HG02973 (cell line): ENCODE results near the gene DNAAF6.
A peak's percentile ranks its signal among the peaks of the same experiment; 100 is the strongest.
"Not testable (repeated sequence)": the region's sequence is repeated elsewhere in the genome, so short reads cannot be mapped to it uniquely, and the experiment has no call there.

ENCODE experiments used
- ATAC-seq: cut with Tn5 transposase; IDR thresholded peaks from one replicate; pipeline ENCODE4 v1.9.1; 2021; ENCODE audit warnings: moderate library complexity; ENCODE audit not compliant: unreplicated experiment

The DNAAF6 gene

GRCh38 chrX:107205770-107206696 lies at the start of gene DNAAF6, which contains the start of gene NUP62CL:
Gene DNAAF6, plus strand, starts transcription at chrX:107206611. Its CDS starts 6,265 bp downstream, at chrX:107212876.
Gene NUP62CL, minus strand, starts transcription at chrX:107206433. Its CDS starts 31,287 bp downstream, at chrX:107175146.
- peak; percentile 85 for ATAC-seq

GRCh38 chrX:107157618-107158017 lies 48.8 kb upstream of the DNAAF6 start:
- ATAC-seq = not testable (repeated sequence)

GRCh38 chrX:107167163-107167921 lies 39.1 kb upstream of the DNAAF6 start:
- no peak for ATAC-seq

GRCh38 chrX:107168257-107168656 lies 38.2 kb upstream of the DNAAF6 start:
- ATAC-seq = no peak

GRCh38 chrX:107168712-107169111 lies 37.7 kb upstream of the DNAAF6 start:
- no peak for ATAC-seq

- ATAC-seq = no peak
Measured at GRCh38 chrX:107171369-107172102, 34.9 kb upstream of the DNAAF6 start.

GRCh38 chrX:107197319-107197718 lies 9.1 kb upstream of the DNAAF6 start:
- ATAC-seq = no peak

- not testable (repeated sequence) for ATAC-seq
Measured at GRCh38 chrX:107198074-107198473, 8.3 kb upstream of the DNAAF6 start.

- no peak for ATAC-seq
Measured at GRCh38 chrX:107199491-107199890, 6.9 kb upstream of the DNAAF6 start.

- ATAC-seq = no peak
Measured at GRCh38 chrX:107204068-107204605, 2.3 kb upstream of the DNAAF6 start.

- ATAC-seq = no peak
Measured at GRCh38 chrX:107206697-107207065, 270 bp downstream of the DNAAF6 start.

GRCh38 chrX:107207089-107207488 lies 678 bp downstream of the DNAAF6 start:
- ATAC-seq = no peak

GRCh38 chrX:107207943-107208342 lies 1.5 kb downstream of the DNAAF6 start:
- ATAC-seq = no peak

GRCh38 chrX:107213477-107213876 lies 7.1 kb downstream of the DNAAF6 start:
- ATAC-seq = no peak

GRCh38 chrX:107226757-107227156 lies 20.3 kb downstream of the DNAAF6 start:
- ATAC-seq = no peak

- ATAC-seq = no peak
Measured at GRCh38 chrX:107227780-107228485, 21.5 kb downstream of the DNAAF6 start.

- no peak for ATAC-seq
Measured at GRCh38 chrX:107228486-107228819, 22.0 kb downstream of the DNAAF6 start.

- no peak for ATAC-seq
Measured at GRCh38 chrX:107272431-107272921, 66.1 kb downstream of the DNAAF6 start.

GRCh38 chrX:107273795-107274194 lies 67.4 kb downstream of the DNAAF6 start:
- ATAC-seq = no peak

GRCh38 chrX:107288676-107289075 lies 82.3 kb downstream of the DNAAF6 start:
- no peak for ATAC-seq
